GM23248 (cell line): ENCODE results near the gene CPN2. TPM values are rescaled to one million over a fixed set of nuclear protein-coding genes. Genes with fewer than 3 reads are reported as not detected.
A peak's percentile ranks its signal among the peaks of the same experiment; 100 is the strongest.

ENCODE experiments used
- DNase-seq: peaks from one replicate; pipeline ENCODE4 v3.0.0-alpha.2; 2015
- H2AFZ ChIP-seq: fragments of 200-600 bp; sonication (generic); 2 replicates; pipeline ENCODE4 v1.6.1; 2016; ENCODE audit warnings: antibody characterized with exemption
- H3F3A ChIP-seq: fragments of 200-600 bp; sonication (generic); 2 replicates; pipeline ENCODE4 v1.6.1; 2016; ENCODE audit warnings: mild to moderate bottlenecking, antibody characterized with exemption, mixed run types; ENCODE audit not compliant: insufficient read depth
- H3K27ac ChIP-seq: fragments of 200-600 bp; sonication (generic); 2 replicates; pipeline ENCODE4 v1.5.1; 2016; ENCODE audit warnings: mild to moderate bottlenecking
- H3K27me3 ChIP-seq: fragments of 200-600 bp; sonication (generic); replicated peaks from 2 replicates; pipeline ENCODE4 v1.6.1; 2016; ENCODE audit warnings: mild to moderate bottlenecking; ENCODE audit not compliant: insufficient read depth
- H3K36me3 ChIP-seq: fragments of 200-600 bp; sonication (generic); 2 replicates; pipeline ENCODE4 v1.6.1; 2016; ENCODE audit warnings: low read depth, mild to moderate bottlenecking
- H3K4me1 ChIP-seq: fragments of 200-600 bp; sonication (generic); 2 replicates; pipeline ENCODE4 v1.6.1; 2016; ENCODE audit warnings: mild to moderate bottlenecking; ENCODE audit not compliant: insufficient read depth
- H3K4me2 ChIP-seq: fragments of 200-600 bp; sonication (generic); one replicate; pipeline ENCODE4 v1.6.1; 2016; ENCODE audit warnings: mild to moderate bottlenecking; ENCODE audit not compliant: unreplicated experiment
- H3K4me3 ChIP-seq: fragments of 200-600 bp; sonication (generic); 2 replicates; pipeline ENCODE4 v1.5.1; 2016; ENCODE audit warnings: mild to moderate bottlenecking
- H3K79me2 ChIP-seq: fragments of 200-600 bp; sonication (generic); 2 replicates; pipeline ENCODE4 v1.6.1; 2016; ENCODE audit warnings: mild to moderate bottlenecking; ENCODE audit not compliant: insufficient read depth
- H3K9ac ChIP-seq: fragments of 200-600 bp; sonication (generic); 2 replicates; pipeline ENCODE4 v1.6.1; 2016; ENCODE audit warnings: mild to moderate bottlenecking
- H3K9me2 ChIP-seq: fragments of 200-600 bp; sonication (generic); 2 replicates; pipeline ENCODE4 v1.6.1; 2016; ENCODE audit warnings: mixed run types, mild to moderate bottlenecking, moderate library complexity; ENCODE audit not compliant: insufficient read depth
- H3K9me3 ChIP-seq: fragments of 200-600 bp; sonication (generic); one replicate; pipeline ENCODE4 v1.6.1; 2017; ENCODE audit warnings: low read depth
- H4K20me1 ChIP-seq: fragments of 200-600 bp; sonication (generic); 2 replicates; pipeline ENCODE4 v1.6.0; 2016; ENCODE audit not compliant: insufficient read depth
- EZH2 ChIP-seq: fragments of 200-600 bp; sonication (generic); IDR thresholded peaks from 2 replicates; pipeline ENCODE4 v1.6.1; 2018; ENCODE audit warnings: antibody characterized with exemption, mild to moderate bottlenecking; ENCODE audit not compliant: insufficient read depth, poor library complexity, severe bottlenecking
- EZH2phosphoT487 ChIP-seq: fragments of 200-600 bp; sonication (generic); IDR thresholded peaks from 2 replicates; pipeline ENCODE4 v1.6.1; 2018; ENCODE audit warnings: antibody characterized with exemption, moderate library complexity, mild to moderate bottlenecking, low read depth; ENCODE audit not compliant: insufficient read depth
- WGBS, 2 experiments: methylation state at CpG; one replicate each; pipeline ENCODE4 v1.1.6; 2015 to 2017; ENCODE audit warnings: low lambda C conversion rate in 2 of 2, low coverage in 1 of 2; ENCODE audit errors: missing lambda C conversion rate in 2 of 2; 5-methylcytosine and 5-hydroxymethylcytosine counted together
- in situ Hi-C: fragments of 300-500 bp; cut with MboI; formaldehyde crosslinking; loops from 2 replicates; pipeline ENCODE4 v1.15.0; 2020
- polyA plus RNA-seq: library from polyadenylated mRNA; unstranded; fragments of >200 nt; fragmentation: Nextera tagmentation; extraction: Ambion mirVana; gene quantifications from 2 replicates; pipeline ENCODE4 v1.2.1, GENCODE V29; 2016
- total RNA-seq: library from RNA; depleted of rRNA; stranded (reverse); fragments of >200 nt; shearing (Covaris generic); gene quantifications from 2 replicates; pipeline ENCODE4 v1.2.3, GENCODE V29; 2014

CPN2 gene
- total and polyA plus RNA-seq, 2 experiments from 2014 or later = not detected

DNA sequence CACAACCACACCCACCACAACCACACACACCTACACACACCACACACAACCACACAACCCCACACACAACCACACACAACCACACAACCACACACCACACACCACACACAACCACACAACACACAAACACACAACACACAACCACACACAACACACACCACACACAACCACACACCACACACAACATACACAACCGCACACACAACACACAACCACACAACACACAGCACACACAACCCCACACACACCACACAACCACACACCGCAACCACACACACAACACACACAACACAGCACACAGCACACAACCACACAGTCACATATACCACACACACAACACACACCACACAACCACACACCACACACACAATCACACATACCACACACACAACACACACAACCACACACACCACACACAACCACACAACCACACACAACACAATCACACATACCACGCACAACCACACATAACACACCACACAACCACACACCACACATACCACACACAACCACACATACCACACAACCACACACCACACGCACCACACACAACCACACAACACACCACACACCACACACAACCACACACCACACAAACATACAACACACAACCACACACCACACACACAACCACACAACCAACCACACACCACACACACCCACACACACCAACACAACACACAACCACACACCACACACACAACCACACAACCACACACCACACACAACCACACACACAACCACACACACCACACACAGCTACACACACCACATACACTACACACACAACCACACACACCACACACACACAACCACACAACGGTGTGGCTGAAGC lies 23.7 kb downstream of the CPN2 start:
- no peak overlapping the region for H3K27ac ChIP-seq
- H3K79me2 ChIP-seq = no peaks in the 10 kb centered on the region
- no peak overlapping the region for H2AFZ ChIP-seq
- peaks cover 18% of the 10 kb centered on the region; the same call in 1 of the 2 replicates for H3F3A ChIP-seq
- in situ Hi-C loops = no loop called here
- H3K9me2 ChIP-seq = no peaks in the 10 kb centered on the region
- no peak overlapping the region for H3K9ac ChIP-seq
- no peaks in the 10 kb centered on the region for H3K9me3 ChIP-seq
- no peak for TF ChIP-seq EZH2phosphoT487
- TF ChIP-seq EZH2 = no peak
- H3K4me1 ChIP-seq = peaks cover 23% of the 10 kb centered on the region
- no peak overlapping the region for H3K4me3 ChIP-seq
- no peaks in the 10 kb centered on the region for H4K20me1 ChIP-seq
- DNase-seq = no peak
- no peaks in the 10 kb centered on the region for H3K27me3 ChIP-seq
- H3K4me2 ChIP-seq = no peak overlapping the region
- WGBS, 2 experiments = 80 to 100% methylated on average over 2 to 5 of the region's 5 CpGs
- no peaks in the 10 kb centered on the region for H3K36me3 ChIP-seq

GRCh38 chr3:194326968-194327217 lies 24.2 kb downstream of the CPN2 start:
- H3K79me2 ChIP-seq = no peaks in the 10 kb centered on the region
- H4K20me1 ChIP-seq = no peaks in the 10 kb centered on the region
- no peak overlapping the region for H3K4me2 ChIP-seq
- no peaks in the 10 kb centered on the region for H3K9me2 ChIP-seq
- no peak overlapping the region for H3K4me3 ChIP-seq
- no peaks in the 10 kb centered on the region for H3K36me3 ChIP-seq
- no peak for DNase-seq
- TF ChIP-seq EZH2 = no peak
- no peak for TF ChIP-seq EZH2phosphoT487
- H3K27ac ChIP-seq = no peak overlapping the region
- WGBS, 2 experiments = 53% methylated on average over 2 of the region's 2 CpGs; no CpG with 5 or more reads in 1 of the 2 experiments
- in situ Hi-C loops = no loop called here
- H3K4me1 ChIP-seq = peaks cover 23% of the 10 kb centered on the region
- H2AFZ ChIP-seq = no peak overlapping the region
- no peaks in the 10 kb centered on the region for H3K27me3 ChIP-seq
- no peak overlapping the region for H3K9ac ChIP-seq
- peaks cover 18% of the 10 kb centered on the region; the same call in 1 of the 2 replicates for H3F3A ChIP-seq
- H3K9me3 ChIP-seq = no peaks in the 10 kb centered on the region

- Histone ChIP-seq H4K20me1 (no peaks in the 10 kb centered on the region), H3F3A (peaks cover 18% of the 10 kb centered on the region; the same call in 1 of the 2 replicates), H3K79me2 (no peaks in the 10 kb centered on the region), H3K4me2 (no peak overlapping the region), H3K4me3 (no peak overlapping the region), H3K9me3 (no peaks in the 10 kb centered on the region), H2AFZ (no peak overlapping the region), H3K27me3 (no peaks in the 10 kb centered on the region), H3K9me2 (no peaks in the 10 kb centered on the region), H3K36me3 (no peaks in the 10 kb centered on the region), H3K27ac (no peak overlapping the region), H3K9ac (no peak overlapping the region), H3K4me1 (peaks cover 23% of the 10 kb centered on the region)
- TF ChIP-seq EZH2 (no peak), EZH2phosphoT487 (no peak)
- 59 to 62% methylated on average over 13 to 15 of the region's 15 CpGs for WGBS, 2 experiments
- DNase-seq = peak; percentile 48
- in situ Hi-C loops = no loop called here
Observed at GRCh38 chr3:194326192-194326967, 24.7 kb downstream of the CPN2 start.

DNA sequence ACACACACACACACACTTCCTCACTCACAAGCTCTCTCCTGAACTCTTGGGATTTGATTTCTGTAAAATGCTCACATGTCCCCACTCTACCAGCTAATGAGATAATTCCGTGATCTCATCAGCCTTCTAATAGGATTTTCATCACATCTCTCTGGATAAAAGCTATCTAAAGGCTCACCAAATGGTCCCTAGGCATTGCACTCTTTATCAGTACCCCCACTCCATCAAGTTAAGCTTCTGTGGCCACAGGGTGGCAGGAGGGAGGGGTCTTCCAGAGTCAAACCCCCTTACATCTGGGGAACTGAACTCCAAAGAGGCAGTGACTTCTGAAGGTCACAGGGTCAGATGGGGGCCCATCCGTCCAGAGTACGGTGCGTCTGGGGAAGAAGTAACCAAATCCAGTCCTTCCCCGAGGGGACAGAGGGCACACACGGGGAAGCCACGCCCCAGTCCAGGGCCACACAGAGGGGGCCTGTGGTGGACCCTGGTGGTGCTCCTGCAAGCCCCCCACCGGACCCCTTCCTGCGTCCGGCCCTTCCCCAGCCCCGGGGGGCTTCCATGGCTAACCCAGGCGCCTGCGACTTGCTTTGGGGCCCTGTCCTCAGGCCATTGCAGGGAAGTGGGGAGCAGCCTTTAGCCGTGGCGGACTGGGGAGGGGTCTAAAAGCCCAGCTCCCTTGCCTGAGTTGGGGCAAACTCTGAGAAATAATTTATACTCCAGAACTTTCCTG lies 25.5 kb downstream of the CPN2 start:
- Histone ChIP-seq H3K27ac (no peak overlapping the region), H3K9ac (no peak overlapping the region), H3F3A (peaks cover 17% of the 10 kb centered on the region; the same call in 1 of the 2 replicates), H3K79me2 (no peaks in the 10 kb centered on the region), H3K4me1 (peaks cover 19% of the 10 kb centered on the region), H3K36me3 (no peaks in the 10 kb centered on the region), H3K9me2 (no peaks in the 10 kb centered on the region), H3K4me3 (no peak overlapping the region), H3K27me3 (no peaks in the 10 kb centered on the region), H3K4me2 (no peak overlapping the region), H3K9me3 (no peaks in the 10 kb centered on the region), H4K20me1 (no peaks in the 10 kb centered on the region), H2AFZ (no peak overlapping the region)
- no peak for DNase-seq
- in situ Hi-C loops = no loop called here
- TF ChIP-seq EZH2phosphoT487 (no peak), EZH2 (no peak)
- 89 to 97% methylated on average over 10 to 15 of the region's 15 CpGs for WGBS, 2 experiments
